HepG2 (cell line): ENCODE results near the gene TH. TPM values are rescaled to one million over a fixed set of nuclear protein-coding genes. Genes with fewer than 3 reads are reported as not detected.
A peak's percentile ranks its signal among the peaks of the same experiment; 100 is the strongest.

Experiments
- ATF6 ChIP-seq: sonication (generic); formaldehyde crosslinking; conservative IDR thresholded peaks from 2 replicates; pipeline ENCODE4 v1.4.0; 2020; ENCODE audit warnings: missing genetic modification reagents
- BATF2 ChIP-seq: sonication (generic); formaldehyde crosslinking; IDR thresholded peaks from 2 replicates; pipeline ENCODE4 v1.8.0; 2022; ENCODE audit warnings: mild to moderate bottlenecking, missing genetic modification reagents, moderate library complexity
- GPN1 ChIP-seq: sonication (generic); formaldehyde crosslinking; IDR thresholded peaks from 2 replicates; pipeline ENCODE4 v1.5.1; 2020; ENCODE audit warnings: missing genetic modification reagents, borderline replicate concordance
- HHEX ChIP-seq: IDR thresholded peaks from 2 replicates; pipeline ENCODE4 v1.6.1; 2016; ENCODE audit warnings: control low read depth
- PRMT3 ChIP-seq: sonication (generic); formaldehyde crosslinking; IDR thresholded peaks from 2 replicates; pipeline ENCODE4 v1.8.1; 2022; ENCODE audit warnings: low read depth, mild to moderate bottlenecking, moderate library complexity, missing genetic modification reagents, borderline replicate concordance
- ZBTB42 ChIP-seq: sonication (generic); formaldehyde crosslinking; IDR thresholded peaks from 2 replicates; pipeline ENCODE4 v1.5.0; 2020; ENCODE audit warnings: mild to moderate bottlenecking, missing genetic modification reagents
- ZNF335 ChIP-seq: sonication (generic); formaldehyde crosslinking; IDR thresholded peaks from 2 replicates; pipeline ENCODE4 v1.4.0; 2020; ENCODE audit warnings: missing genetic modification reagents
- ZNF362 ChIP-seq: sonication (generic); formaldehyde crosslinking; IDR thresholded peaks from 2 replicates; pipeline ENCODE4 v1.4.0; 2020; ENCODE audit warnings: missing genetic modification reagents, mild to moderate bottlenecking, borderline replicate concordance
- ZNF687 ChIP-seq: sonication (generic); formaldehyde crosslinking; IDR thresholded peaks from 2 replicates; pipeline ENCODE4 v1.5.1; 2020; ENCODE audit warnings: mild to moderate bottlenecking, missing genetic modification reagents, moderate library complexity
- ZNF772 ChIP-seq: sonication (generic); formaldehyde crosslinking; IDR thresholded peaks from 2 replicates; pipeline ENCODE4 v1.5.0; 2020; ENCODE audit warnings: mild to moderate bottlenecking, missing genetic modification reagents
- ZNF792 ChIP-seq: IDR thresholded peaks from 2 replicates; pipeline ENCODE4 v1.6.1; 2016
- polyA plus RNA-seq, 8 experiments: library from polyadenylated mRNA; depleted of rRNA in 3 of 8; stranded (reverse) in 7 of 8; unstranded in 1 of 8; fragments of >200 nt; fragmentation: Illumina TruSeq in 4 of 8; extraction: Trizol in 4 of 8; gene quantifications; 2 replicates each; pipeline versions ENCODE4 v1.2.1 to v1.2.3, GENCODE V29; 2011 to 2016; ENCODE audit warnings: low read depth in 4 of 8, missing spikeins in 1 of 8, mixed read lengths in 1 of 8; ENCODE audit not compliant: insufficient read depth in 1 of 8
- total RNA-seq, 5 experiments: library from RNA; depleted of rRNA; stranded (reverse); fragments of >200 nt; fragmentation: Illumina TruSeq; extraction: Trizol; gene quantifications; 2 replicates each; pipeline ENCODE4 v1.2.3, GENCODE V29; 2016; ENCODE audit warnings: low read depth in 1 of 5
- TF ChIP-seq, protein P1 (sequence below): sonication (generic); formaldehyde crosslinking; IDR thresholded peaks from 2 replicates; pipeline ENCODE4 v1.5.0; 2020; ENCODE audit warnings: missing genetic modification reagents
- TF ChIP-seq, protein P2 (sequence below): sonication (generic); formaldehyde crosslinking; IDR thresholded peaks from 2 replicates; pipeline ENCODE4 v1.9.0; 2021; ENCODE audit warnings: missing genetic modification reagents, borderline replicate concordance
- TF ChIP-seq, protein P3 (sequence below): sonication (generic); formaldehyde crosslinking; IDR thresholded peaks from 2 replicates; pipeline ENCODE4 v1.4.0; 2020; ENCODE audit warnings: missing genetic modification reagents

TH gene
- total and polyA plus RNA-seq, 2 of the 13 experiments (the other 11 are each of a cell fraction or from before 2014, with no cell fraction given) = 0.36 TPM; not detected in 1

- TF ChIP-seq, protein P1, sequence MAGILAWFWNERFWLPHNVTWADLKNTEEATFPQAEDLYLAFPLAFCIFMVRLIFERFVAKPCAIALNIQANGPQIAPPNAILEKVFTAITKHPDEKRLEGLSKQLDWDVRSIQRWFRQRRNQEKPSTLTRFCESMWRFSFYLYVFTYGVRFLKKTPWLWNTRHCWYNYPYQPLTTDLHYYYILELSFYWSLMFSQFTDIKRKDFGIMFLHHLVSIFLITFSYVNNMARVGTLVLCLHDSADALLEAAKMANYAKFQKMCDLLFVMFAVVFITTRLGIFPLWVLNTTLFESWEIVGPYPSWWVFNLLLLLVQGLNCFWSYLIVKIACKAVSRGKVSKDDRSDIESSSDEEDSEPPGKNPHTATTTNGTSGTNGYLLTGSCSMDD (CRISPR knock-in tag) = no peak
- TF ChIP-seq, protein P2, sequence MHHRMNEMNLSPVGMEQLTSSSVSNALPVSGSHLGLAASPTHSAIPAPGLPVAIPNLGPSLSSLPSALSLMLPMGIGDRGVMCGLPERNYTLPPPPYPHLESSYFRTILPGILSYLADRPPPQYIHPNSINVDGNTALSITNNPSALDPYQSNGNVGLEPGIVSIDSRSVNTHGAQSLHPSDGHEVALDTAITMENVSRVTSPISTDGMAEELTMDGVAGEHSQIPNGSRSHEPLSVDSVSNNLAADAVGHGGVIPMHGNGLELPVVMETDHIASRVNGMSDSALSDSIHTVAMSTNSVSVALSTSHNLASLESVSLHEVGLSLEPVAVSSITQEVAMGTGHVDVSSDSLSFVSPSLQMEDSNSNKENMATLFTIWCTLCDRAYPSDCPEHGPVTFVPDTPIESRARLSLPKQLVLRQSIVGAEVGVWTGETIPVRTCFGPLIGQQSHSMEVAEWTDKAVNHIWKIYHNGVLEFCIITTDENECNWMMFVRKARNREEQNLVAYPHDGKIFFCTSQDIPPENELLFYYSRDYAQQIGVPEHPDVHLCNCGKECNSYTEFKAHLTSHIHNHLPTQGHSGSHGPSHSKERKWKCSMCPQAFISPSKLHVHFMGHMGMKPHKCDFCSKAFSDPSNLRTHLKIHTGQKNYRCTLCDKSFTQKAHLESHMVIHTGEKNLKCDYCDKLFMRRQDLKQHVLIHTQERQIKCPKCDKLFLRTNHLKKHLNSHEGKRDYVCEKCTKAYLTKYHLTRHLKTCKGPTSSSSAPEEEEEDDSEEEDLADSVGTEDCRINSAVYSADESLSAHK = no peak
- TF ChIP-seq GPN1 (CRISPR knock-in tag) (no peak), HHEX (CRISPR knock-in tag) (peak; percentile 44; the same call in 1 of the 2 replicates), ZBTB42 (CRISPR knock-in tag) (no peak), PRMT3 (CRISPR knock-in tag) (peak; percentile 88), ATF6 (CRISPR knock-in tag) (no peak), BATF2 (CRISPR knock-in tag) (no peak; the same call in none of the 2 replicates), ZNF362 (CRISPR knock-in tag) (no peak), ZNF772 (no peak), ZNF335 (peak; percentile 69; the same call in 1 of the 2 replicates), ZNF792 (CRISPR knock-in tag) (peak; percentile 21; the same call in 1 of the 2 replicates), ZNF687 (peak; percentile 57)
- TF ChIP-seq, protein P3, sequence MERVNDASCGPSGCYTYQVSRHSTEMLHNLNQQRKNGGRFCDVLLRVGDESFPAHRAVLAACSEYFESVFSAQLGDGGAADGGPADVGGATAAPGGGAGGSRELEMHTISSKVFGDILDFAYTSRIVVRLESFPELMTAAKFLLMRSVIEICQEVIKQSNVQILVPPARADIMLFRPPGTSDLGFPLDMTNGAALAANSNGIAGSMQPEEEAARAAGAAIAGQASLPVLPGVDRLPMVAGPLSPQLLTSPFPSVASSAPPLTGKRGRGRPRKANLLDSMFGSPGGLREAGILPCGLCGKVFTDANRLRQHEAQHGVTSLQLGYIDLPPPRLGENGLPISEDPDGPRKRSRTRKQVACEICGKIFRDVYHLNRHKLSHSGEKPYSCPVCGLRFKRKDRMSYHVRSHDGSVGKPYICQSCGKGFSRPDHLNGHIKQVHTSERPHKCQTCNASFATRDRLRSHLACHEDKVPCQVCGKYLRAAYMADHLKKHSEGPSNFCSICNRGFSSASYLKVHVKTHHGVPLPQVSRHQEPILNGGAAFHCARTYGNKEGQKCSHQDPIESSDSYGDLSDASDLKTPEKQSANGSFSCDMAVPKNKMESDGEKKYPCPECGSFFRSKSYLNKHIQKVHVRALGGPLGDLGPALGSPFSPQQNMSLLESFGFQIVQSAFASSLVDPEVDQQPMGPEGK (CRISPR knock-in tag) = peak; percentile 48
These were observed 42.9 kb downstream of the TH start (continued) for GRCh38 chr11:2128511-2129307.
